GM21576 (cell line): Measurements from ENCODE around the gene NQO1.
"Not testable (repeated sequence)": the region's sequence is repeated elsewhere in the genome, so short reads cannot be mapped to it uniquely, and the experiment has no call there.

Source experiments
- ATAC-seq: cut with Tn5 transposase; IDR thresholded peaks from one replicate; pipeline ENCODE4 v1.9.1; 2021; ENCODE audit warnings: mild to moderate bottlenecking, moderate library complexity; ENCODE audit not compliant: unreplicated experiment

NQO1 gene

GRCh38 chr16:69726313-69727060 is at the start of gene NQO1:
TSS of gene NQO1 (minus strand) at chr16:69726560. CDS start at chr16:69726439, 121 bp downstream.
- ATAC-seq = peak; percentile 97

GRCh38 chr16:69775563-69775962 is 49.2 kb upstream of the NQO1 start:
- no peak for ATAC-seq

- no peak for ATAC-seq
These were observed 47.0 kb upstream of the NQO1 start for GRCh38 chr16:69773260-69773947.

GRCh38 chr16:69771651-69771967 is 45.2 kb upstream of the NQO1 start:
- ATAC-seq = no peak

- ATAC-seq = no peak
These were observed 43.0 kb upstream of the NQO1 start for GRCh38 chr16:69769404-69769803.

GRCh38 chr16:69768666-69769065 is 42.3 kb upstream of the NQO1 start:
- no peak for ATAC-seq

GRCh38 chr16:69767459-69768229 is 41.3 kb upstream of the NQO1 start:
- no peak for ATAC-seq

GRCh38 chr16:69763599-69763942 is 37.2 kb upstream of the NQO1 start:
- ATAC-seq = no peak

- peak; percentile 5 for ATAC-seq
These were observed 36.6 kb upstream of the NQO1 start for GRCh38 chr16:69762814-69763598.

- peak; percentile 55 for ATAC-seq
These were observed 35.8 kb upstream of the NQO1 start, which contains the start of gene WWP2 for GRCh38 chr16:69761983-69762813. TSS of gene WWP2 (plus strand) at chr16:69762332. CDS start at chr16:69787011, 24,679 bp downstream.

- ATAC-seq = not testable (repeated sequence)
These were observed 31.0 kb upstream of the NQO1 start for GRCh38 chr16:69757375-69757774.

- ATAC-seq = no peak
These were observed 30.3 kb upstream of the NQO1 start for GRCh38 chr16:69756705-69757104.

- ATAC-seq = peak; percentile 93
These were observed 28.3 kb upstream of the NQO1 start, which contains the start of gene NOB1 for GRCh38 chr16:69754469-69755310. TSS of gene NOB1 (minus strand) at chr16:69754926. CDS start at chr16:69754910, 16 bp downstream.

GRCh38 chr16:69754143-69754468 is 27.7 kb upstream of the NQO1 start:
- no peak for ATAC-seq

GRCh38 chr16:69748694-69749345 is 22.5 kb upstream of the NQO1 start:
- no peak for ATAC-seq

- no peak for ATAC-seq
These were observed 20.8 kb upstream of the NQO1 start for GRCh38 chr16:69747115-69747514.

- ATAC-seq = no peak
These were observed 19.6 kb upstream of the NQO1 start for GRCh38 chr16:69745959-69746358.

- no peak for ATAC-seq
These were observed 18.9 kb upstream of the NQO1 start for GRCh38 chr16:69745232-69745612.
